Endometrial microvascular endothelial cells (primary cell): Measurements from ENCODE around the gene C20orf202. TPM values are rescaled to one million over a fixed set of nuclear protein-coding genes. Genes with fewer than 3 reads are reported as not detected.
"Not testable (repeated sequence)": the region's sequence is repeated elsewhere in the genome, so short reads cannot be mapped to it uniquely, and the experiment has no call there.

Experiments
- in situ Hi-C: cut with HindIII; loops from 2 replicates; pipeline ENCODE4 v1.10.0; 2017; ENCODE audit warnings: low sequenced_read_pairs, low pct_unique_long_range_greater_than_20kb; ENCODE audit errors: inconsistent ontology term
- total RNA-seq: library from RNA; depleted of rRNA; stranded (reverse); fragments of >200 nt; gene quantifications from one replicate; pipeline ENCODE4 v1.2.3, GENCODE V29; 2015; ENCODE audit errors: inconsistent ontology term

C20orf202 gene
- total RNA-seq, 1 donor from 2014 or later: not detected

GRCh38 chr20:1229541-1229940, 26.3 kb downstream of the C20orf202 start:
- in situ Hi-C loops: no loop called here

- in situ Hi-C loops: no loop called here
Measured at GRCh38 chr20:1232286-1233111, 29.2 kb downstream of the C20orf202 start.

- in situ Hi-C loops: no loop called here
Measured at GRCh38 chr20:1240549-1240948, 37.3 kb downstream of the C20orf202 start.

- in situ Hi-C loops: no loop called here
Measured at GRCh38 chr20:1241456-1241855, 38.2 kb downstream of the C20orf202 start.

- in situ Hi-C loops: no loop called here
Measured at GRCh38 chr20:1242099-1242498, 38.8 kb downstream of the C20orf202 start.

- in situ Hi-C loops: no loop called here
Measured at GRCh38 chr20:1242530-1242929, 39.3 kb downstream of the C20orf202 start.

GRCh38 chr20:1245578-1245977, 42.3 kb downstream of the C20orf202 start:
- in situ Hi-C loops: no loop called here

GRCh38 chr20:1247689-1248088, 44.4 kb downstream of the C20orf202 start:
- in situ Hi-C loops: no loop called here

- in situ Hi-C loops: not testable (repeated sequence)
Measured at GRCh38 chr20:1250282-1250681, 47.0 kb downstream of the C20orf202 start.

GRCh38 chr20:1252416-1252815, 49.2 kb downstream of the C20orf202 start:
- in situ Hi-C loops: no loop called here

GRCh38 chr20:1254254-1254653, 51.0 kb downstream of the C20orf202 start:
- in situ Hi-C loops: no loop called here

- in situ Hi-C loops: no loop called here
Measured at GRCh38 chr20:1255675-1256074, 52.4 kb downstream of the C20orf202 start.

Other genes with a start within 250 kb of the C20orf202 start
- gene RSPO4, start 201.1 kb upstream of the C20orf202 start, total RNA-seq: not detected
- gene PSMF1, start 84.9 kb upstream of the C20orf202 start, total RNA-seq: 198 TPM
- not detected for gene TMEM74B, start 18.5 kb upstream of the C20orf202 start, total RNA-seq
- not detected for gene RAD21L1, start 22.6 kb downstream of the C20orf202 start, total RNA-seq
- gene SNPH, start 62.8 kb downstream of the C20orf202 start, total RNA-seq: 11.9 TPM
- 16.6 TPM for gene SDCBP2, start 125.7 kb downstream of the C20orf202 start, total RNA-seq
- gene FKBP1A, start 189.6 kb downstream of the C20orf202 start, total RNA-seq: 511 TPM